Kidney epithelial cell (primary cell): ENCODE results near the gene TPK1. TPM values are rescaled to one million over a fixed set of nuclear protein-coding genes. Genes with fewer than 3 reads are reported as not detected.
"Not testable (repeated sequence)": the region's sequence is repeated elsewhere in the genome, so short reads cannot be mapped to it uniquely, and the experiment has no call there.

ENCODE experiments used
- DNase-seq: peaks from one replicate; pipeline ENCODE4 v3.0.0-alpha.2; 2010; ENCODE audit warnings: low read depth
- H3K27me3 ChIP-seq: 2 replicates; pipeline ENCODE4 v1.6.0; 2011; ENCODE audit warnings: low read length; ENCODE audit not compliant: control insufficient read depth, insufficient read depth
- H3K36me3 ChIP-seq: 2 replicates; pipeline ENCODE4 v1.5.1; 2011; ENCODE audit warnings: low read length; ENCODE audit not compliant: control insufficient read depth, insufficient read depth
- H3K4me3 ChIP-seq: 2 replicates; pipeline ENCODE4 v1.5.1; 2011; ENCODE audit warnings: low read depth, mild to moderate bottlenecking, control low read depth, low read length
- CTCF ChIP-seq: IDR thresholded peaks from 2 replicates; pipeline ENCODE4 v1.5.1; 2011; ENCODE audit warnings: mild to moderate bottlenecking, moderate library complexity, low read length, control low read depth, inconsistent platforms; ENCODE audit not compliant: insufficient read depth, poor library complexity, severe bottlenecking
- total RNA-seq: library from RNA; depleted of rRNA; stranded (reverse); fragments of >200 nt; gene quantifications from 2 replicates; pipeline ENCODE4 v1.2.3, GENCODE V29; 2015

The TPK1 gene
- total RNA-seq, 1 donor from 2014 or later, result 3.8 TPM

- Histone ChIP-seq H3K36me3 (no peaks in the 10 kb centered on the region), H3K4me3 (no peak overlapping the region), H3K27me3 (no peaks in the 10 kb centered on the region)
- TF ChIP-seq CTCF, result peak; percentile 53
- DNase-seq, result peak; percentile 43
Measured at GRCh38 chr7:144437370-144438191, 398.3 kb downstream of the TPK1 start.

- Histone ChIP-seq H3K4me3 (no peak overlapping the region), H3K36me3 (no peaks in the 10 kb centered on the region), H3K27me3 (no peaks in the 10 kb centered on the region)
- no peak for TF ChIP-seq CTCF
- peak; percentile 16 for DNase-seq
Measured at GRCh38 chr7:144436500-144436899, 399.4 kb downstream of the TPK1 start.

GRCh38 chr7:144428431-144428830 lies 407.4 kb downstream of the TPK1 start:
- Histone ChIP-seq H3K27me3 (no peaks in the 10 kb centered on the region), H3K4me3 (no peak overlapping the region), H3K36me3 (no peaks in the 10 kb centered on the region)
- no peak for DNase-seq
- TF ChIP-seq CTCF, result no peak

- H3K27me3 ChIP-seq, DNase-seq, H3K4me3 ChIP-seq, H3K36me3 ChIP-seq: not testable (repeated sequence)
Measured at GRCh38 chr7:144427539-144427938, 408.3 kb downstream of the TPK1 start.

- DNase-seq, H3K27me3 ChIP-seq, H3K4me3 ChIP-seq, H3K36me3 ChIP-seq: not testable (repeated sequence)
Measured at GRCh38 chr7:144418931-144419330, 416.9 kb downstream of the TPK1 start.

GRCh38 chr7:144416341-144416740 lies 419.5 kb downstream of the TPK1 start:
- Histone ChIP-seq H3K4me3 (no peak overlapping the region), H3K36me3 (no peaks in the 10 kb centered on the region), H3K27me3 (no peaks in the 10 kb centered on the region)
- TF ChIP-seq CTCF, result no peak
- DNase-seq, result no peak

GRCh38 chr7:144415858-144416257 lies 420.0 kb downstream of the TPK1 start:
- no peaks in the 10 kb centered on the region for H3K36me3 ChIP-seq
- DNase-seq, result no peak
- no peak overlapping the region for H3K4me3 ChIP-seq
- no peaks in the 10 kb centered on the region for H3K27me3 ChIP-seq
- no peak for TF ChIP-seq CTCF
